ENCODE data around the gene GH2. TPM values are rescaled to one million over a fixed set of nuclear protein-coding genes. Genes with fewer than 3 reads are reported as not detected.
"Not testable (repeated sequence)": the region's sequence is repeated elsewhere in the genome, so short reads cannot be mapped to it uniquely, and the experiment has no call there.

The GH2 gene
- polyA plus RNA-seq, 1 donor, result not detected

GRCh38 chr17:63911041-63911635 is 29.4 kb upstream of the GH2 start, which contains the start of gene CSHL1:
CSHL1 (minus strand) TSS chr17:63911258; CDS start chr17:63911196, 62 bp downstream.
- DNase-seq, result no peak

- no peak for DNase-seq
Observed at GRCh38 chr17:63910096-63910495, 28.4 kb upstream of the GH2 start.

- not testable (repeated sequence) for DNase-seq
Observed at GRCh38 chr17:63909586-63909985, 27.8 kb upstream of the GH2 start.

GRCh38 chr17:63907161-63907778 is 25.5 kb upstream of the GH2 start:
- not testable (repeated sequence) for DNase-seq

GRCh38 chr17:63904796-63905195 is 23.1 kb upstream of the GH2 start:
- not testable (repeated sequence) for DNase-seq

GRCh38 chr17:63903787-63904201 is 22.1 kb upstream of the GH2 start:
- DNase-seq, result not testable (repeated sequence)

- DNase-seq, result not testable (repeated sequence)
Observed at GRCh38 chr17:63901971-63902370, 20.2 kb upstream of the GH2 start.

GRCh38 chr17:63898899-63899798 is 17.4 kb upstream of the GH2 start:
- not testable (repeated sequence) for DNase-seq

- not testable (repeated sequence) for DNase-seq
Observed at GRCh38 chr17:63896524-63897354, 15.0 kb upstream of the GH2 start, which contains the start of gene CSH1. CSH1 (minus strand) TSS chr17:63896574; CDS start chr17:63896511, 63 bp downstream.

- not testable (repeated sequence) for DNase-seq
Observed at GRCh38 chr17:63894821-63895220, 13.1 kb upstream of the GH2 start.

- not testable (repeated sequence) for DNase-seq
Observed at GRCh38 chr17:63894021-63894420, 12.3 kb upstream of the GH2 start.

GRCh38 chr17:63892316-63893037 is 10.7 kb upstream of the GH2 start:
- DNase-seq, result not testable (repeated sequence)

GRCh38 chr17:63889026-63889848 is 7.5 kb upstream of the GH2 start:
- DNase-seq, result peak; percentile 12

GRCh38 chr17:63885119-63885518 is 3.4 kb upstream of the GH2 start:
- not testable (repeated sequence) for DNase-seq

- DNase-seq, result not testable (repeated sequence)
Observed at GRCh38 chr17:63882626-63883126, 932 bp upstream of the GH2 start.

- not testable (repeated sequence) for DNase-seq
Observed at GRCh38 chr17:63881337-63881736, 407 bp downstream of the GH2 start.

GRCh38 chr17:63880706-63881105 is 1.0 kb downstream of the GH2 start:
- DNase-seq, result no peak

- not testable (repeated sequence) for DNase-seq
Observed at GRCh38 chr17:63878413-63878812, 3.3 kb downstream of the GH2 start.

GRCh38 chr17:63874693-63875092 is 7.1 kb downstream of the GH2 start:
- not testable (repeated sequence) for DNase-seq

All from left kidney (tissue), 2 donors.